LoVo (cell line): ENCODE results near the gene ADISSP.

Source experiments
- DNase-seq: peaks from one replicate; pipeline ENCODE4 v3.0.0-alpha.2; 2016; ENCODE audit warnings: low spot score

ADISSP gene

GRCh38 chr20:3767427-3768341 is at the start of gene ADISSP:
ADISSP (minus strand) TSS chr20:3767753; CDS start chr20:3760100, 7,653 bp downstream.
- DNase-seq, result peak; percentile 99

- no peak for DNase-seq
Observed at GRCh38 chr20:3815703-3816315, 48.3 kb upstream of the ADISSP start.

- no peak for DNase-seq
Observed at GRCh38 chr20:3814928-3815495, 47.5 kb upstream of the ADISSP start.

- DNase-seq, result no peak
Observed at GRCh38 chr20:3813848-3814581, 46.5 kb upstream of the ADISSP start.

GRCh38 chr20:3812975-3813847 is 45.7 kb upstream of the ADISSP start:
- DNase-seq, result no peak

- no peak for DNase-seq
Observed at GRCh38 chr20:3812259-3812681, 44.7 kb upstream of the ADISSP start.

- DNase-seq, result peak; percentile 98
Observed at GRCh38 chr20:3811467-3812258, 44.1 kb upstream of the ADISSP start.

GRCh38 chr20:3808544-3808943 is 41.0 kb upstream of the ADISSP start:
- DNase-seq, result no peak

- DNase-seq, result no peak
Observed at GRCh38 chr20:3804781-3805180, 37.2 kb upstream of the ADISSP start.

- no peak for DNase-seq
Observed at GRCh38 chr20:3804254-3804751, 36.8 kb upstream of the ADISSP start.

- DNase-seq, result no peak
Observed at GRCh38 chr20:3803854-3804253, 36.3 kb upstream of the ADISSP start.

- DNase-seq, result no peak
Observed at GRCh38 chr20:3803289-3803688, 35.7 kb upstream of the ADISSP start.

GRCh38 chr20:3802524-3803239 is 35.1 kb upstream of the ADISSP start:
- no peak for DNase-seq

GRCh38 chr20:3801846-3802245 is 34.3 kb upstream of the ADISSP start:
- DNase-seq, result no peak

GRCh38 chr20:3801299-3801698 is 33.7 kb upstream of the ADISSP start:
- DNase-seq, result no peak

- no peak for DNase-seq
Observed at GRCh38 chr20:3800878-3801260, 33.3 kb upstream of the ADISSP start.

GRCh38 chr20:3800256-3800877 is 32.8 kb upstream of the ADISSP start:
- DNase-seq, result no peak

GRCh38 chr20:3798908-3799248 is 31.3 kb upstream of the ADISSP start:
- DNase-seq, result no peak

- DNase-seq, result no peak
Observed at GRCh38 chr20:3798373-3798768, 30.8 kb upstream of the ADISSP start.
